SH-SY5Y (cell line): ENCODE measurements around the gene C1orf232.
A peak's percentile ranks its signal among the peaks of the same experiment; 100 is the strongest.

Experiments
- GATA2 ChIP-seq: IDR thresholded peaks from 2 replicates; pipeline ENCODE4 v1.6.1; 2011; ENCODE audit warnings: mild to moderate bottlenecking, low read depth, low read length
- GATA3 ChIP-seq: IDR thresholded peaks from 2 replicates; pipeline ENCODE4 v1.6.1; 2011; ENCODE audit warnings: low read depth, mild to moderate bottlenecking, low read length, moderate library complexity

Gene C1orf232

GRCh38 chr1:26126321-26127084, 42.3 kb downstream of the C1orf232 start:
- TF ChIP-seq GATA2, result no peak
- no peak for TF ChIP-seq GATA3

DNA sequence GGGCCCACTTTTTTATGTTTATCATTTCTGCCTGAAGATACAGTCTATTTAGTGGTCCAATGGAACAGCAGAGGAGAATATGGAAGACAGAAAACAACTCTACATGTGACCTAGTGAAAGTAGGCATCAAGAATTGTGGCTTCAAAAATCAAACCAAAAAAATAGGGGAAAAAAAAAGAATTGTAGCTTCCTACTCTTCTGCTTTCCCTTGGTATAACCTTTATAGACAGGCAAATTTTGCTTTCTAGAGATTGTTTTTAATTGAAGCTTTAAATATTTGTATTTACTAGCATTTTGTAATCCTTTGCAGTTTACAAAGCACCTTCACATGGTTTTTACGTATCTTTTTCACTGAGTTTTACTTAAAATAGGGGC, 42.8 kb downstream of the C1orf232 start:
- no peak for TF ChIP-seq GATA3
- TF ChIP-seq GATA2, result no peak

DNA sequence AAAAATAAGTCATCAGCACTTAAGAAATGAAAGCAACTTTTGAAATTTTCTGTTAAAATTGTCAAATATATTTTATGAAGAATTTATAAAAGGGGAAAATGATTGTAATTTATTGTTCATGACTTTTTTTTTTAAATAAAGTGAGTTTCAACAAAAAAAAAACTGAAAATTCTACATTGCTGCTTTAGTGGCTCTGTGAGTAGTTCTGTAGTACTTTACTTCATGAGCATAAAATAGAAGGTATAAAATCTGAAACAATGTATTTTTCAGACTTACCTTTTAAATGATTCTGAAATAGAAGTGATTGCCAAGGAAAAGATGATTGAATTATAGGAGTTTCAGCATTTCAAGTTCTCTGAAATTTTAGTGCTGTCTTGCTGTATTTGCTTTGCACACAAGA, 43.4 kb downstream of the C1orf232 start:
- TF ChIP-seq GATA2, result no peak
- TF ChIP-seq GATA3, result no peak

- no peak for TF ChIP-seq GATA3
- TF ChIP-seq GATA2, result no peak
Observed at GRCh38 chr1:26124418-26125331, 44.1 kb downstream of the C1orf232 start.

GRCh38 chr1:26122988-26123973, 45.5 kb downstream of the C1orf232 start:
- TF ChIP-seq GATA3 (no peak), GATA2 (no peak)

- peak; percentile 93 for TF ChIP-seq GATA2
- TF ChIP-seq GATA3, result peak; percentile 85
Observed at GRCh38 chr1:26121854-26122773, 46.6 kb downstream of the C1orf232 start.

DNA sequence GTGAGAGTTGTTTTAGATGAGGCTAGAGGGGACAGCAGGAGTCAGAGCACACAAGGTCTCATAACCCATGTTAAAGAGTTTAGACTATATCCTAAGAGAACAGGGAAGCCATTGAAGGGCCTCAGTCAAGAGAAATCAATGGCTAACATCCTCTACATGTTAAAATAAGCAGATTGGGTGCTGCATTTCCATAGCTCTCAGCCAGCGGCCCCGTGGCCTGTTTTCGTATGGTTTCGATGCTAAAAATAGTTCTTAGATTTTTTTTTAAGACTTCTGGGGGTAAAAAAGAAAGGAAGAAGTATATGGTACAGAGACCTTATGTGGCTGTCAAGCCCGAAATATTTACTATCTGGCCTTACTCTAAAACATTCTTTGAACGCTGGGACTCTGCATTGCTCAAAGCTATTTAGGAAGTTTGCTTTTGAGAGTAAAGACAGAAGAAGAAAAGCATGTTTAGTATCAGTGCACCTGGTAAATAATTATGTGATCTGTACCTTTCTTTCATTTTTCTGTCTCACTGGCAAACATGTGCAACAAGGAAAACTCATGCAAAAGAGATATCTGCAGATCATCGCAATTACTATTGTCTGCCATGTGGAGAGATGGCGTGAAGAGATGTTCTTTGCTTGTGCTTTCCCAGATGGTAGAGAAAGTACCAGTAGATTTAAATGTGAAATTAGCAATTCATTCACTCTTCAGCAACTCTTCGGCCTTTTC, 48.7 kb downstream of the C1orf232 start:
- no peak for TF ChIP-seq GATA2
- TF ChIP-seq GATA3, result no peak

- no peak for TF ChIP-seq GATA3
- no peak for TF ChIP-seq GATA2
Observed at GRCh38 chr1:26114165-26114927, 54.4 kb downstream of the C1orf232 start.
